ENCODE measurements around the gene DTX3. TPM values are rescaled to one million over a fixed set of nuclear protein-coding genes. Genes with fewer than 3 reads are reported as not detected.
A peak's percentile ranks its signal among the peaks of the same experiment; 100 is the strongest.

The DTX3 gene
- total and polyA plus RNA-seq, 7 donors = 3.5 to 9.1 (median 4.5) TPM

- 48 to 57% (median 55%) methylated on average over 14 of the region's 14 CpGs for WGBS, 3 donors
- no peaks in the 10 kb centered on the region for H3K9me3 ChIP-seq
- peaks cover 0 to 62% (median 21%) of the 10 kb centered on the region in 3 donors for H3K27me3 ChIP-seq (ENCODE audit: insufficient read depth in 3 of 3, low read length in 2 of 3)
- H3K36me3 ChIP-seq (ENCODE audit: insufficient read depth in 1 of 2, low read depth in 1 of 2) = no peaks in the 10 kb centered on the region
- no peak for TF ChIP-seq CTCF (IDR thresholded peaks at IDR 0.05)
- no peak overlapping the region for H3K4me3 ChIP-seq
- no peak for ATAC-seq
- intact Hi-C loops (cut with DNase I) = no loop called here
- DNase-seq = peak in 1 of 2 donors; percentile 56
- H3K4me1 ChIP-seq = peaks cover 5% of the 10 kb centered on the region
- no peak overlapping the region for H3K27ac ChIP-seq
Observed at GRCh38 chr12:57614178-57614947, 9.7 kb downstream of the DTX3 start.

GRCh38 chr12:57614948-57615500 lies 10.4 kb downstream of the DTX3 start:
- ATAC-seq (no peak), DNase-seq (no peak)
- Histone ChIP-seq H3K27ac (no peak overlapping the region), H3K4me1 (peaks cover 5% of the 10 kb centered on the region), H3K4me3 (no peak overlapping the region), H3K9me3 (no peaks in the 10 kb centered on the region), H3K36me3 (ENCODE audit: insufficient read depth in 1 of 2, low read depth in 1 of 2) (no peaks in the 10 kb centered on the region), H3K27me3 (ENCODE audit: insufficient read depth in 3 of 3, low read length in 2 of 3) (peaks cover 0 to 58% (median 26%) of the 10 kb centered on the region in 3 donors)
- TF ChIP-seq CTCF (IDR thresholded peaks at IDR 0.05) = no peak
- intact Hi-C loops (cut with DNase I) = no loop called here
- WGBS, 3 donors = 83 to 85% (median 83%) methylated on average over 11 of the region's 11 CpGs

GRCh38 chr12:57615637-57616036 lies 11.0 kb downstream of the DTX3 start:
- DNase-seq (no peak), ATAC-seq (no peak)
- intact Hi-C loops (cut with DNase I) = no loop called here
- WGBS, 3 donors = 81 to 93% (median 83%) methylated on average over 5 of the region's 5 CpGs
- no peak overlapping the region for H3K27ac ChIP-seq
- no peak overlapping the region for H3K4me3 ChIP-seq
- peaks cover 6% of the 10 kb centered on the region for H3K4me1 ChIP-seq
- H3K36me3 ChIP-seq (ENCODE audit: insufficient read depth in 1 of 2, low read depth in 1 of 2) = no peaks in the 10 kb centered on the region
- H3K27me3 ChIP-seq (ENCODE audit: insufficient read depth in 3 of 3, low read length in 2 of 3) = peaks cover 0 to 58% (median 27%) of the 10 kb centered on the region in 3 donors
- no peak for TF ChIP-seq CTCF (IDR thresholded peaks at IDR 0.05)
- no peaks in the 10 kb centered on the region for H3K9me3 ChIP-seq

- peaks cover 0 to 59% (median 24%) of the 10 kb centered on the region in 3 donors for H3K27me3 ChIP-seq (ENCODE audit: insufficient read depth in 3 of 3, low read length in 2 of 3)
- H3K4me1 ChIP-seq = peaks cover 6% of the 10 kb centered on the region
- no peak overlapping the region for H3K27ac ChIP-seq
- DNase-seq (peak in 1 of 2 donors; percentile 46), ATAC-seq (no peak)
- H3K36me3 ChIP-seq (ENCODE audit: insufficient read depth in 1 of 2, low read depth in 1 of 2) = no peaks in the 10 kb centered on the region
- no peak for TF ChIP-seq CTCF (IDR thresholded peaks at IDR 0.05)
- intact Hi-C loops (cut with DNase I) = no loop called here
- 67 to 75% (median 74%) methylated on average over 3 of the region's 3 CpGs for WGBS, 3 donors
- no peaks in the 10 kb centered on the region for H3K9me3 ChIP-seq
- H3K4me3 ChIP-seq = no peak overlapping the region
Observed at GRCh38 chr12:57616383-57617101, 11.9 kb downstream of the DTX3 start.

All from psoas muscle (tissue), 8 donors.